GM12872 (cell line): ENCODE data around the gene ALPK3.

ENCODE experiments used
- CTCF ChIP-seq: IDR thresholded peaks from 3 replicates; pipeline ENCODE4 v1.5.1; 2011; ENCODE audit warnings: low read depth, mild to moderate bottlenecking, low read length, moderate library complexity; ENCODE audit not compliant: insufficient read depth

Gene ALPK3

GRCh38 chr15:84833447-84834228 is 16.5 kb downstream of the ALPK3 start:
- no peak for TF ChIP-seq CTCF

GRCh38 chr15:84834229-84834955 is 17.2 kb downstream of the ALPK3 start:
- no peak for TF ChIP-seq CTCF

- TF ChIP-seq CTCF: no peak
Measured at GRCh38 chr15:84834969-84835368, 17.8 kb downstream of the ALPK3 start.

- TF ChIP-seq CTCF: no peak
Measured at GRCh38 chr15:84835661-84836337, 18.6 kb downstream of the ALPK3 start.

GRCh38 chr15:84836844-84837243 is 19.7 kb downstream of the ALPK3 start:
- no peak for TF ChIP-seq CTCF

- TF ChIP-seq CTCF: no peak
Measured at GRCh38 chr15:84839714-84840113, 22.6 kb downstream of the ALPK3 start.

- TF ChIP-seq CTCF: no peak
Measured at GRCh38 chr15:84840255-84840654, 23.1 kb downstream of the ALPK3 start.
